ENCODE results near the gene CERS6. TPM values are rescaled to one million over a fixed set of nuclear protein-coding genes. Genes with fewer than 3 reads are reported as not detected.

Gene CERS6
- total RNA-seq, 1 experiment from 2014 or later = 45.9 TPM

DNA sequence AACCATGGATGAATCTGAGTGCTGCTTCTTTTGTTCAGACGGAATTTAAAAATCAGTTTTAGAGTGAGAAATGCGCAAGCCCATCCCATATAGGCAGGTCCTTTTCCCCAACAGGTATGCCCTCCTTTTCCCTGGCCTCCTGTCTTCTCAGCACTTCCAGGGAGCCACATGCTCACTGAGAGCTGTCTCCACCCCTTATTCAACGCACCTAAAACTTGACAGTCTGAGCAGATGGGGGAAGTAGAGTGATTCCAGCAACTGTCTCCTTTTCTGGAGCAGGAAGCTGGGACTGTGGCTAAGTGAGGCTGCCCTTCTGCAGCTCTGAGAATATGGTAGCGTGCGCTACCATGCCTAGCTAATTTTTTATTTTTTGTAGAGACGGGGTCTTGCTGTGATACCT lies 293.2 kb downstream of the CERS6 start:
- CTCF ChIA-PET = interaction anchor here (0.6 kb wide), 1 partner anchor 37 kb away, joined by 4 read pairs; no protein-coding TSS in a partner anchor
- Mint-ChIP-seq H3K36me3 (ENCODE audit: insufficient read depth, unreplicated experiment) (peaks cover 3% of the 10 kb centered on the region), H3K4me1 (ENCODE audit: low read depth, unreplicated experiment) (no peaks in the 10 kb centered on the region), H3K27me3 (ENCODE audit: unreplicated experiment) (no peaks in the 10 kb centered on the region), H3K9me3 (ENCODE audit: low read depth, unreplicated experiment) (no peaks in the 10 kb centered on the region), H3K27ac (ENCODE audit: unreplicated experiment) (no peak overlapping the region), H3K4me3 (ENCODE audit: low read depth, unreplicated experiment) (no peak overlapping the region)
- intact Hi-C loops (cut with micrococcal nuclease; ENCODE audit: unreplicated experiment) = no loop called here
- DNase-seq = no peak
- no TSS peak for BruUV-seq (replicated peaks)
- TF ChIP-seq, protein P1, sequence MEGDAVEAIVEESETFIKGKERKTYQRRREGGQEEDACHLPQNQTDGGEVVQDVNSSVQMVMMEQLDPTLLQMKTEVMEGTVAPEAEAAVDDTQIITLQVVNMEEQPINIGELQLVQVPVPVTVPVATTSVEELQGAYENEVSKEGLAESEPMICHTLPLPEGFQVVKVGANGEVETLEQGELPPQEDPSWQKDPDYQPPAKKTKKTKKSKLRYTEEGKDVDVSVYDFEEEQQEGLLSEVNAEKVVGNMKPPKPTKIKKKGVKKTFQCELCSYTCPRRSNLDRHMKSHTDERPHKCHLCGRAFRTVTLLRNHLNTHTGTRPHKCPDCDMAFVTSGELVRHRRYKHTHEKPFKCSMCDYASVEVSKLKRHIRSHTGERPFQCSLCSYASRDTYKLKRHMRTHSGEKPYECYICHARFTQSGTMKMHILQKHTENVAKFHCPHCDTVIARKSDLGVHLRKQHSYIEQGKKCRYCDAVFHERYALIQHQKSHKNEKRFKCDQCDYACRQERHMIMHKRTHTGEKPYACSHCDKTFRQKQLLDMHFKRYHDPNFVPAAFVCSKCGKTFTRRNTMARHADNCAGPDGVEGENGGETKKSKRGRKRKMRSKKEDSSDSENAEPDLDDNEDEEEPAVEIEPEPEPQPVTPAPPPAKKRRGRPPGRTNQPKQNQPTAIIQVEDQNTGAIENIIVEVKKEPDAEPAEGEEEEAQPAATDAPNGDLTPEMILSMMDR (IDR thresholded peaks at IDR 0.05; ENCODE audit: unreplicated experiment) = no peak

DNA sequence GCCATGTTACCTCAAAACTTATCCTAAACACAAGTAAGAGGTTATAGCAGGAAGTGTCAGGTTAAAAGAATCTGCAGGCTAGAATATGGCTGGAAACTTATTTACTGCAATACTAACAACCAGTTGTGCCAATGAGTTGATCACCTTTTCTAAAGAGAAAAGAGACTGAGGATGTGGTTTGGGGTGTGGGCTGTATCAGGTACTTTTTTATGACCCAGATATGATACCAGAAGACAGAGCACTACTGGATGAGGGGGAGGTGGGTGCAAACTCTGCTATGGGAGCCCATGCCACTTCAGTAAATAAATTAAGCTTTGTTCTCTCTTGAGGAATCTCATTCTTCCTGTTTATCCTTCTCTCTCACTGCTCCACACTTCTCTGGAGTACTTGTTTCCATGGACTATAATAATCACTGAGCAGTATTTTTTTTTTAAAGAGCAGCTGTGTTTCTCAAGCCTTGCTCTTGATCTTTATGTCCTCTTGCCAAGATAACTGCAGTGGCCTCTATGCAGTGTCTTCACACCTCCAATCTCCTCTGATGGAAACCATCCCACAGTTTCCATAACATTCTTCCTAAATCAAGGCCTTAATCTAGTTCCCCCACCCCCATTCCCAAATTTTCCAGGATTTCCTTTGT lies 295.1 kb downstream of the CERS6 start:
- DNase-seq = no peak
- Mint-ChIP-seq H3K4me3 (ENCODE audit: low read depth, unreplicated experiment) (no peak overlapping the region), H3K36me3 (ENCODE audit: insufficient read depth, unreplicated experiment) (no peaks in the 10 kb centered on the region), H3K4me1 (ENCODE audit: low read depth, unreplicated experiment) (no peaks in the 10 kb centered on the region), H3K9me3 (ENCODE audit: low read depth, unreplicated experiment) (no peaks in the 10 kb centered on the region), H3K27me3 (ENCODE audit: unreplicated experiment) (no peaks in the 10 kb centered on the region), H3K27ac (ENCODE audit: unreplicated experiment) (no peak overlapping the region)
- BruUV-seq (replicated peaks) = no TSS peak
- intact Hi-C loops (cut with micrococcal nuclease; ENCODE audit: unreplicated experiment) = no loop called here
- TF ChIP-seq, protein P1 (IDR thresholded peaks at IDR 0.05; ENCODE audit: unreplicated experiment) = no peak
- CTCF ChIA-PET = no interaction called here

DNA sequence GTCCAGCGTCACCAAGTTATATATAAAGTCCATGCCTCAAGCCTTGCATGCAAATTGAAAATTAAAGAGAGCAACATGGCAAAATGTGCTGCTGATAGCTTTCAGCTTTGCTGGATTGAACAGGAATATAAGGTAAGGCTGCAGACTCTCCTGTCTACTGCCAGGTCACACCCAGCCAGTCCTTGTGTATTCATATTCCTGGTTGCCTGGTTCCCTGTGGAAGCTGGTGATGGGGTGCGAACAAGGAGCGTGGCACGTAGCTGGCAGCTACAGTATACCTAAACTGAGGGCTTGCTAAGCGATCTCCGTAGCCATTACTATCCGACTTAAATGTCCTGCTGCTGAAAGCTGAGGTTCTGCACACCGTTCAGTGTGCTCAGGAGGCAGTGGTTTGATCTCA lies 296.3 kb downstream of the CERS6 start:
- no peak for DNase-seq
- intact Hi-C loops (cut with micrococcal nuclease; ENCODE audit: unreplicated experiment) = no loop called here
- H3K27ac Mint-ChIP-seq (ENCODE audit: unreplicated experiment) = no peak overlapping the region
- H3K4me1 Mint-ChIP-seq (ENCODE audit: low read depth, unreplicated experiment) = peaks cover 8% of the 10 kb centered on the region
- CTCF ChIA-PET = no interaction called here
- BruUV-seq (replicated peaks) = no TSS peak
- H3K36me3 Mint-ChIP-seq (ENCODE audit: insufficient read depth, unreplicated experiment) = no peaks in the 10 kb centered on the region
- no peaks in the 10 kb centered on the region for H3K27me3 Mint-ChIP-seq (ENCODE audit: unreplicated experiment)
- H3K4me3 Mint-ChIP-seq (ENCODE audit: low read depth, unreplicated experiment) = no peak overlapping the region
- TF ChIP-seq, protein P1 (IDR thresholded peaks at IDR 0.05; ENCODE audit: unreplicated experiment) = no peak
- no peaks in the 10 kb centered on the region for H3K9me3 Mint-ChIP-seq (ENCODE audit: low read depth, unreplicated experiment)

DNA sequence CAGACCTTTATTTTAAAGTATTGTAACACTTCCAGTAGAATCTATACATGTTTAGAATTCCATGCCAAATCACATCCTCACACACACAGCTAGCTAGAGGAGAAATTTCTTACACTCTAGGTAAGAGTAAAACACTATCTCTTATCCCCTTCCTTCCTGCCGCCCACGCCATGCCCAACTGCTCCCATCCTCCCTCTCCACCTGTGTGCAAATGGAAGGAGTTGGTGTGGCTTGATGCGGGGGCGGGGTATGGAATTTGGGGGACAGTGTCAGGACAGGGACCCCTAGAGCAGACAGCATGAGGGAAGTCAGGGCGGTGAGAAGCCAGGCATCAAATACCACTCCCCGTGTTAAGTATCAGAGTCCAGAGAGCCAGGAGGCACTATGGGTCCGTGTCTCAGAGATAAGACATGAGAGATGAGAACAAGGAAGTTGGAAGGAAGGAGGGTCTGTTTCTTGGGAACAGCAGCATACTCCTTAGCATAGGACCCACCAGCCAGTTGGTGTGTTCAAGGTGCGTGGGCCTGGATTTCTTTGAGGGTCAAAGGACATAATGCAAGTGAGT lies 297.8 kb downstream of the CERS6 start:
- Mint-ChIP-seq H3K36me3 (ENCODE audit: insufficient read depth, unreplicated experiment) (no peaks in the 10 kb centered on the region), H3K27ac (ENCODE audit: unreplicated experiment) (no peak overlapping the region), H3K4me3 (ENCODE audit: low read depth, unreplicated experiment) (no peak overlapping the region), H3K27me3 (ENCODE audit: unreplicated experiment) (no peaks in the 10 kb centered on the region), H3K4me1 (ENCODE audit: low read depth, unreplicated experiment) (peaks cover 8% of the 10 kb centered on the region), H3K9me3 (ENCODE audit: low read depth, unreplicated experiment) (no peaks in the 10 kb centered on the region)
- no peak for DNase-seq
- TF ChIP-seq, protein P1 (IDR thresholded peaks at IDR 0.05; ENCODE audit: unreplicated experiment) = no peak
- no TSS peak for BruUV-seq (replicated peaks)
- CTCF ChIA-PET = no interaction called here
- intact Hi-C loops (cut with micrococcal nuclease; ENCODE audit: unreplicated experiment) = no loop called here
